Nephron (organoid): ENCODE measurements around the gene GPC5.
"Not testable (repeated sequence)": the region's sequence is repeated elsewhere in the genome, so short reads cannot be mapped to it uniquely, and the experiment has no call there.

Experiments used
- H3K27ac Mint-ChIP-seq, 3 experiments: 2 replicates each; pipeline ENCODE4 v1.8.0; 2020; ENCODE audit warnings: mixed read lengths in 3 of 3, mild to moderate bottlenecking in 2 of 3, moderate library complexity in 1 of 3
- H3K27me3 Mint-ChIP-seq: 2 replicates; pipeline ENCODE4 v1.8.0; 2021; ENCODE audit warnings: low read depth, mild to moderate bottlenecking, moderate library complexity, mixed read lengths
- H3K36me3 Mint-ChIP-seq: 2 replicates; pipeline ENCODE4 v1.8.0; 2020; ENCODE audit warnings: low read depth, mixed read lengths
- H3K4me1 Mint-ChIP-seq: 2 replicates; pipeline ENCODE4 v1.8.0; 2020; ENCODE audit warnings: mixed read lengths
- H3K4me3 Mint-ChIP-seq, 3 experiments: 2 replicates each; pipeline ENCODE4 v1.8.0; 2020; ENCODE audit warnings: mild to moderate bottlenecking in 3 of 3, mixed read lengths in 3 of 3, moderate library complexity in 2 of 3
- H3K9me3 Mint-ChIP-seq: 2 replicates; pipeline ENCODE4 v1.8.0; 2020; ENCODE audit warnings: mixed read lengths
- TF ChIP-seq, protein P1 (sequence below), 3 experiments: fragments of 200-600 bp; sonication (generic); IDR thresholded peaks; one replicate each; pipeline ENCODE4 v1.5.0; 2021; ENCODE audit warnings: antibody characterized with exemption in 3 of 3; ENCODE audit not compliant: unreplicated experiment in 3 of 3

The GPC5 gene

DNA sequence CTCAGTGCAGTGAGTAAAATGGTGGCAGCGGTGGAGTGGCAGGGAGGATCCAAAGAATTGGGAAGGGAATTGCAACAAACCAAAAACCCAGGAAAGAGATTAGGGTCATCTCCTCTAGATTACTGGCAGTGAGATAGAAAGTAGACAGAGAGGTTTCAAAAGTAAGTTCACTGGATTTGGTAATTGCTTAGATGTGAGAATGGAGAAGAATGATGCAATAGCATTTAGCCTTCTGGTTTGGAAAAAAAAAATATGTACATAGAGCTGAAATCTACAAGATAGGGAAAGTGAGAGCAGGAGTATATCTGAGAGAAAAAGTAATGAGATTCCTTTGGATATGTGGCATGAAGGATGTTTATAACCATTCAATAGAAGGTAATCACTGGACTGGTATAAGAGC is 1345.6 kb downstream of the GPC5 start:
- peaks cover 3% of the 10 kb centered on the region for H3K9me3 Mint-ChIP-seq
- no peaks in the 10 kb centered on the region for H3K27me3 Mint-ChIP-seq
- H3K4me1 Mint-ChIP-seq: no peaks in the 10 kb centered on the region
- H3K4me3 Mint-ChIP-seq: no peak overlapping the region
- H3K27ac Mint-ChIP-seq: no peak overlapping the region
- TF ChIP-seq, protein P1, sequence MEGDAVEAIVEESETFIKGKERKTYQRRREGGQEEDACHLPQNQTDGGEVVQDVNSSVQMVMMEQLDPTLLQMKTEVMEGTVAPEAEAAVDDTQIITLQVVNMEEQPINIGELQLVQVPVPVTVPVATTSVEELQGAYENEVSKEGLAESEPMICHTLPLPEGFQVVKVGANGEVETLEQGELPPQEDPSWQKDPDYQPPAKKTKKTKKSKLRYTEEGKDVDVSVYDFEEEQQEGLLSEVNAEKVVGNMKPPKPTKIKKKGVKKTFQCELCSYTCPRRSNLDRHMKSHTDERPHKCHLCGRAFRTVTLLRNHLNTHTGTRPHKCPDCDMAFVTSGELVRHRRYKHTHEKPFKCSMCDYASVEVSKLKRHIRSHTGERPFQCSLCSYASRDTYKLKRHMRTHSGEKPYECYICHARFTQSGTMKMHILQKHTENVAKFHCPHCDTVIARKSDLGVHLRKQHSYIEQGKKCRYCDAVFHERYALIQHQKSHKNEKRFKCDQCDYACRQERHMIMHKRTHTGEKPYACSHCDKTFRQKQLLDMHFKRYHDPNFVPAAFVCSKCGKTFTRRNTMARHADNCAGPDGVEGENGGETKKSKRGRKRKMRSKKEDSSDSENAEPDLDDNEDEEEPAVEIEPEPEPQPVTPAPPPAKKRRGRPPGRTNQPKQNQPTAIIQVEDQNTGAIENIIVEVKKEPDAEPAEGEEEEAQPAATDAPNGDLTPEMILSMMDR (IDR thresholded peaks at IDR 0.05; ENCODE audit: unreplicated experiment in 3 of 3): no peak
- no peaks in the 10 kb centered on the region for H3K36me3 Mint-ChIP-seq

DNA sequence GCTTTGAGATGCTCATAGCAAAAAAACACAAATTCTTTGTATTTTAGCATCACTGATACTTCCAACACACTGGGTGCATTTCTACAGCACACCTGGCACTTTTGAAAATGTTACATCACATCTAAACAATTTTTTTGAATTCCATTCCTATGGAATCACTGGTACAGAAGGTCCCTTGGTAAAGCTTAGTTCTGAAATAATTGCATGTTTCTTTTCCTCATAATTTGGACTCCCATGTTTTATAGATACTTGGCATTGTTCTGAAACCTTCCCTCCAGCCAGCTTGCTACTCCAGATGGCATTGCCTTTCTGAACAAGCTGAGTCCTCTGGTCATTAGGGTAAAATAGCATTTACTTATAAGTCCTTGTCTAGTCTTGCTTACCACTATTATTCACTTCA is 1346.8 kb downstream of the GPC5 start:
- TF ChIP-seq, protein P1 (IDR thresholded peaks at IDR 0.05; ENCODE audit: unreplicated experiment in 3 of 3): no peak
- Mint-ChIP-seq H3K9me3 (peaks cover 3% of the 10 kb centered on the region), H3K36me3 (no peaks in the 10 kb centered on the region), H3K27me3 (no peaks in the 10 kb centered on the region), H3K4me3 (no peak overlapping the region), H3K4me1 (no peaks in the 10 kb centered on the region), H3K27ac (no peak overlapping the region)

DNA sequence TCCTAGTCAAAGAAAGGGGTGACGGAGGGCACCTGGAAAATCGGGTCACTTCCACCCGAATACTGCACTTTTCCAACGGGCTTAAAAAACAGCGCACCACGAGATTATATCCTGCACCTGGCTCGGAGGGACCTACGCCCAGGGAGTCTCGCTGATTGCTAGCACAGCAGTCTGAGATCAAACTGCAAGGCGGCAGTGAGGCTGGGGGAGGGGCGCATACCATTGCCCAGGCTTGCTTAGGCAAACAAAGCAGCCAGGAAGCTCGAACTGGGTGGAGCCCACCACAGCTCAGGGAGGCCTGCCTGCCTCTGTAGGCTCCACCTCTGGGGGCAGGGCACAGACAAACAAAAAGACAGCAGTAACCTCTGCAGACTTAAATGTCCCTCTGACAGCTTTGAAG is 1354.3 kb downstream of the GPC5 start:
- H3K27me3 Mint-ChIP-seq, H3K9me3 Mint-ChIP-seq, H3K4me3 Mint-ChIP-seq, H3K27ac Mint-ChIP-seq, H3K36me3 Mint-ChIP-seq, H3K4me1 Mint-ChIP-seq: not testable (repeated sequence)

DNA sequence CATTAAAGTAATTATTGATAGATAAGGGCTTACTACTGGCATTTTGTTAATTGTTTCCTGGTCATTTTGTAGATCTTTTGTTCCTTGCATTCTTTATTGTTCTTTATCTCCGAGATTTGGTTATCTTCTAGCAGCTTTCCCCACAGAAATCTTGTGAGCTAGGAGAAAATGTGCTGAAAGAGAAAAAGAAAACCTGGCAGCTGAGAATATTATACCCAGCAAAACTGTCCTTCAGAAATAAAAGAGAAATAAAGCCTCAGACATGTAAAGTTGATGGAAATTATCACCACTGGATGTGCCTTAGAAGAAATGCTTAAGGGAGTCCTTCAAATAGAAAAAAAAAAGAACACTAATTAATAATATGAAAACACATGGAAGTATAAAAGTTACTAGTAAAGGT is 1363.3 kb downstream of the GPC5 start:
- no peaks in the 10 kb centered on the region for H3K27me3 Mint-ChIP-seq
- no peaks in the 10 kb centered on the region for H3K4me1 Mint-ChIP-seq
- H3K36me3 Mint-ChIP-seq: no peaks in the 10 kb centered on the region
- TF ChIP-seq, protein P1 (IDR thresholded peaks at IDR 0.05; ENCODE audit: unreplicated experiment in 3 of 3): no peak
- peaks cover 33% of the 10 kb centered on the region for H3K9me3 Mint-ChIP-seq
- no peak overlapping the region for H3K4me3 Mint-ChIP-seq
- no peak overlapping the region for H3K27ac Mint-ChIP-seq

DNA sequence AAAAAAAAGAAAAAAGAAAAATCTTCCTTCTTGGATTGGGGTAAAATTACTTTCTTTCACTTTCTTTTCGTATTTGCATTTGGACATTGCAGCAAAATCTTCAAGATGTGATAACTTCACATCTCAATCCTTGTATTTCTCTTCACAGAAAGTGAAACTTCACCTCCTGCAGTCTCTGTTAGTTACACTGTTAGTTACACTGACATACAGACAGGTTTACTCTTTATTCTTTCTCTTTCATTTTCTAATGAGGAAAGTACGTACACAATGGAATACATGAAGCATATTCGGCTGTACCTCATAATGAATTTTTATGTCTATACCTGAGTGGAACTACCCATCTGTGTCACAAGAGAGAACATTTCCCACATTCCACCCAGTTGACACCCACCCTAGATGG is 1369.0 kb downstream of the GPC5 start:
- Mint-ChIP-seq H3K36me3 (no peaks in the 10 kb centered on the region), H3K27ac (no peak overlapping the region), H3K27me3 (no peaks in the 10 kb centered on the region), H3K9me3 (peaks cover 7% of the 10 kb centered on the region), H3K4me1 (no peaks in the 10 kb centered on the region), H3K4me3 (no peak overlapping the region)
- TF ChIP-seq, protein P1 (IDR thresholded peaks at IDR 0.05; ENCODE audit: unreplicated experiment in 3 of 3): no peak

DNA sequence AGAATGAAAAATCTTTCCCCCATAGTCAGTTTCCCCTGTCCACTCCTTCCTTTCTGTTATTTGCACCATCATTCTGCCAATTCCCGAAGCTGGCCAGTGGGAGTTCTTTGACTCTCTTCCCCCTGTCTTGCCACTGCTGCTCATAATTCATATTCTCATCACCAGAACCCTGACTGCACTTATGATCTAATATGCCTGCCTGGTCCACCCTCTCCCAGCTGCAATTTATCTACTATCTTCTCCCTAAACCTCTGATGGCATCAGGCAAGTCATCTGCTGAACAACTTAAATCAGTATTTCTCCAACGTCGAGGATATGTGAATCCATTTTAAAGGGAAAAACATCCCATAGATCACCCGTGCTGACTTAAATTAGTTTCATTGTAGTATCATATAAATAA is 1370.2 kb downstream of the GPC5 start:
- H3K27me3 Mint-ChIP-seq: no peaks in the 10 kb centered on the region
- H3K9me3 Mint-ChIP-seq: no peaks in the 10 kb centered on the region
- H3K27ac Mint-ChIP-seq: no peak overlapping the region
- no peaks in the 10 kb centered on the region for H3K4me1 Mint-ChIP-seq
- H3K36me3 Mint-ChIP-seq: no peaks in the 10 kb centered on the region
- TF ChIP-seq, protein P1 (IDR thresholded peaks at IDR 0.05; ENCODE audit: unreplicated experiment in 3 of 3): no peak
- H3K4me3 Mint-ChIP-seq: no peak overlapping the region
